Activated T-cell treated with anti-CD3 and anti-CD28 coated beads for 48 hours (primary cell): ENCODE results near the gene MAX.
"Not testable (repeated sequence)": the region's sequence is repeated elsewhere in the genome, so short reads cannot be mapped to it uniquely, and the experiment has no call there.

Experiments
- DNase-seq: peaks from one replicate; pipeline ENCODE4 v3.0.0-alpha.2; 2020; ENCODE audit warnings: low read depth

Gene MAX

DNA sequence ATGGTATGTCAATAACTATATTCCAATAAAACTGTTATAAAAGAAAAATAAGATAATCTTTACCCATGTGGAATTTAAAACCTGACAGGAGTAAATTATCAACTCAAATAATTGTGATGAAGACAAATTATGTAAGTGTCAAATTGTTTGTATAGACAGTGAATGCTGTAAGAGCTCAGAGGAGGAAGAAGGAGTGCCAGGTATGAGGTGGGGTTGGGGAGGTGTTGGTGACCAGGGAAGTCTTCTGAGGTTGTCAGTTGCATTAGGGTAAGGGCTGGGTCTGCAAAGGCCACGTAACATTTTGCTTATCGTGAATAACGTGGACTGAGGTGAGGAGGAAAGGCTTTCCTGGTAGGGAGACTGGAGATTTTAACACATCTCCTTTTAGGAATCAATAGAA, 2.5 kb upstream of the MAX start:
- DNase-seq, result no peak

DNA sequence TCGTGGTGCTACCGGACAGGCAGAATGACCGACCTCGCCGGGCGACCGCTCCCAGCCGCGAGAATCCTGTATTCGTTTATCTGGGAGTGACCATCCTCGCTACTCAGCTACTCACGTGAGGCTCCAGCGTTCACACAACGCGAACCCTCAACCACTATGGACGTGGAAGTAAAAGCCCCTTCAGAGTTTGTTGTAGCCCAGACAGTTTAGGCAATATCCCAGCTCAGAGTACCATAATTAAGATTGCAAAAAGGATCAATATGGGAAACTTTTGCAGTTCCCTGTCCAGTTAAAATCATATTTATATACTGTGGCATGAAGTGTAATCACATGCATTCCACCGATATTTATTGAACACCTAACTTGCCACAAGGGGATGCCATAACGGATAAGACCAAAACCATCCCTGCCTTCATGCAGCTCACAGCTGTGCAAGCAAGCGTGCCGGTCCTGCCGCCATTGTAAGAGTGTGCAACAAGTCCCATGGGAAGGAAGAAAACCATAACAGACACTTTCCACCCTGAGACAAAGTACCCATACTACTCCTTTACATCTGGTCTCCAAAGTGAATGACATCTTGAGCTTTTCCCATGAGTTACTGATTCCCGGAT, 938 bp upstream of the MAX start:
- no peak for DNase-seq

DNA sequence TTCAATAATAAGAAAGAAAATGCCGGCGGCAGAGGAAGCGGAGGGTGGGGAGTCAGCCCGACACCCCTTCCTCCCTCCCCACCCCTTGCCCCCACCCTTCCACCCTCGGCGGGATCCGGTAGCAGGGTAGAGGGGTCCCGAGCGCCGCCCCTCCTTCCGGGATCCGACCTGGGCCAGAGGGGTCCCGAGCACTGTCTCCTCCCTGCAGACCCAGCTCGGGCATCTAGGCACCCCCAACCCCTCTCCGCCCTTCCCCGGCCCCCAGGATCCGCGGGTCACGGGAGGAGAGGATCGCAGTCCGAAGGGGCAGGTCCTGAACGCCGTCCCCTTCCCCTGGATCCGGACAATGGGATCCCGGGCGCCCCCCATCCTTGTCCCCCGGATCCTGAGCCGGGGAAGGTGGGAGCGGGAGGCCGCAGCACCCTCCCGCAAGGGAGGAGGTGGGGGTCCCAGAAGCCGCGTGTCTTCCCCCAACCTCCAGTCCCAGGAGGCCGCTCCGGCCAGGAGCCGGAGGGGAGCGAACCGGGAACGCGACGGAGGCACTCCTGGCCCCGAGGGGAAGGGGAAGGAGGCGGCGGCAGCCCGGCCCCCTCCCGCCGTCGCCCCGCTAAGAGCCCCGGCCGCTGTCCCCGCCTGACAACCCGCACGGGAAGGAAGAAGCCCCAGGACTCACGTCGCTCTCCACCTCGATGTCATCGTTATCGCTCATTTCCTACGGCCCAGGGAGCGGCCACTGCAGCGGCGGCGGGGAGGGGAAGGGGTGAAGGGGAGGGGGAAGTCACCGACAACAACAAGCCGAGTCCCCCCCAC, 481 bp downstream of the MAX start:
- DNase-seq, result peak; percentile 13

DNA sequence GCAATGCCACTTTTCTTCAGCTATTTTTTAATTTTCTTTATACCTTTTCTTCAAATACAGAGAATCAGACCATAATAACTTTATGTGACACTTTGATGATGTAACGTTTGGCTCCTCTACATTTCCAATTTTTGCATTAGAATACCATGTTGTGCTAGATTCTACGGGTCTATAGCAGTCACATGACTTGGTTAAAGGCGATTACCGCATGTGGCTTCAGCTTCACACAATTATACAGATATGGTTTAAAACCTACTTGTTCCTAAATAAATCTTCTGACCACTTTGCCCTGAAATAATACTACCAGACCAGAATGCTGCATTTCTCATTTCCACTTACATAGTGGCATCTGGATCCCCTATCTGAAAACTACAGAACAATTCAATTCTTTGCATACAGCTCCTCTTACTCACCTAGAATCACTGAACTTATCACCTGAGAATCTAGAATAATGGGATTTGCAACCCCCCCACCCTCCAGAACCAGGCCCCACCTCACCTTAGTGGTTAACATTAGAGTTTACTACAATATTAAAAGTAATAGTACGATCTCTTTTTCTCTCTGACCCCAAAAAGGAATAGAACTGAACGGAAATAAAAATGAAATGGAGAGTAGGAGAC, 1.3 kb downstream of the MAX start:
- no peak for DNase-seq

DNA sequence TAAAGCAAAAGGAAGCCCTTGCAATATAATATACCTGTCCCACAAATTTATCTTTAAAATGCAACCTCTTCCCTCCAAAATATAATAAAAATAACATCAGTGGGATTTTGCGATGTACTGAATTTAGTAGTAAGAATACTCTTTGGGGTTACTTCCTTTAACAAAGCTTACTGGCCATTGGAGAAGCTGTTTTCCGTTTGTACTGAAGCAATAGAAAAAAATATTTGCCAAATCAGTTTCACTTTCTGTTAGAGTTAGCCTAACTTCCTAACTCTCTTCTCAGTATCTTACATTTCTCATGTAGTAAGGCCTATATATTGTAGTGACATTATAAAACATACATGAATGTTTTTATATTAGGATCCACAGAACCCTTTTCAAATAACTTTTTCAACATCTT, 3.7 kb downstream of the MAX start:
- DNase-seq, result no peak

DNA sequence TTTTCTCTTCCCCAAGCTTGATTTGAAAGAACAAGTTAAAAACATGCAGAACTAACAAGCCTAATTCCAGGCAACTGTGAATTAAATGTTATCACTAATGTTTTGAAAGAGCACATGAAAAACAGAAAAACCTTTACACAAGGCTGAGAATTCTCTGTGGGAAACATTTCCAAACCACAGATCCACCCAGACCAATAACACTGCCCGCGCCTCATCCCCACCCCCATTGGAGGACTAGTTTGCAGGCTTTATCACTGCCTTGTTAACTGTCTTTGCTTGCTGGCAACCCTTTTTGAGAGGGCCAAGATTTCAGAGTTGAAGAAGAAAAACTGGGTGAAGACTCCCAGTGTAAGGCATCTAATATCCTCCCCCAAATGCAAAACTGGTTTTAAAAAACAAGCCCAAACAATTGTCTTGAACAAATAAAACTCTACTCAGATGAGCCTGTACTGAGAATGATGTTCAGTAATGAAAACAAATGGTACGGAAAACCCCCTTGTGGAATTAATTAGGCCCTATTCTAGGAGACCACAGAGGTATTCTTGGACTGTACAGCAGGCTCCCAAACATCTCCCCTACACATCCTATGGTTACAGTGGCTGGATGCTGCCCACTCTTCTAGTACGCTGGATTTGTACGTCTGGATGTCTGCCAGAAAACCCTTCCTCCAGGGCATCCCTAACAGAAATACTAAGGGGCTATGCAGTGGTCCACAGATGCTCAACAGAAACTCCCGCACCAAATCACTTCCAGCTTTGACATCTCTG, 5.8 kb downstream of the MAX start:
- DNase-seq, result peak; percentile 6

DNA sequence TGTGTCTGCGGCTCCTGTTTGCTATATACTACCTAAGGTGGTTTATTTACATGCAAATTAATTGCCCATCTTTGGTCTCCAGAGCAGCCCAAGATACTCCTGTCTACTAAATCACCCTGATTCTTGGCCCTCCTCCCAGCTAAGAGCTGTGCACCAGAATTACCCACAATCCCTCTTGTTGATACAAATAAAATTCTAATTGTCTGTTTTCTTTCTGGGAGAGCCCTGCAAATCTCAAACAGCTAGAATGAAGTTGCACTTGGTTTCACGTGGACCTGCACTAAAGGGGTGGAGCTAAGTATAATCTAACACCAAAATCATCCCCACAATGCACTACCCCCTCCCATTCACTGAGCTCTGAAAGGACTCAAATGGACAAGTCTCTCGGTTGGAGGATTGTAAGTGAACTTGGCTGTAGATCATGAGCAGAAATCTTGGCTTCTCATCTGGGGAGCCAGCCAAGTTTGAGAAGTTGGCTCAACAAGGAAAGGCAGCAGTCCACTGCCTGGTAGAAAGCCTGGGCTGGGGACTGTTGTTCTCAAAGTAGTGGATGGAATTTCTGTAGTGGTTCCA, 6.6 kb downstream of the MAX start:
- DNase-seq, result no peak

DNA sequence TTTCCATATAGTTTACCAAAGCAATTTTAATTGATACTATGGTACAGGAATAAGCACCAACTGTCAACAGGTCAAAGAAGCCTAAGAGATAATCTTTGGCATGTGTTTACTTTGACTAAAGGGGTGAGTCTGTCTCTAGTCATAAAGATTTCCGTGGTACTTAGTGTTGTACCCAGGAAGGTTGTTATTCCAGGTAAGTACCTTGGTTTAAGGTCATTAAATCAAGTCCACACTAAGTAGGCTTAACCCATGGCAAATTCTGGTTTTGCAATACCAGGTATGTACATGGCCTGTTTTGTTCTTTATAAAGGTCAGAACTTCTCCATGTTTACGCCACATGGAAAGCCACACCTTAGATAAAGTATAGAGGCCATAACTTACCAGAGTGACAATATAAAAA, 10.0 kb downstream of the MAX start:
- DNase-seq, result no peak

DNA sequence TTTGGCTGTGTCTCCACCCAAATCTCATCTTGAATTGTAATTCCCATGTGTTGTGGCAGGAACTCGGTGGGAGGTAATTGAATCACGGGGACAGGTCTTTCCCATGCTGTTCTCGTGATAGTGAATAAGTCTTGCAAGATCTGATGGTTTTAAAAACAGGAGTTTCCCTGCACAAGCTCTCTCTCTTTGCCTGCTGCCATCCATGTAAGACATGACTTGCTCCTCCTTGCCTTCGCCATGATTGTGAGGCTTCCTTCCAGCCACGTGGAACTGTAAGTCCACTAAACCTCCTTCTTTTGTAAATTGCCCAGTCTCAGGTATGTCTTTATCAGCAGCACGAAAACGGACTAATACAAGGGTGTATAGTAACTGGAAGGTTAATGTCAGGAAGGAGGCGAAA, 14.5 kb downstream of the MAX start:
- not testable (repeated sequence) for DNase-seq

DNA sequence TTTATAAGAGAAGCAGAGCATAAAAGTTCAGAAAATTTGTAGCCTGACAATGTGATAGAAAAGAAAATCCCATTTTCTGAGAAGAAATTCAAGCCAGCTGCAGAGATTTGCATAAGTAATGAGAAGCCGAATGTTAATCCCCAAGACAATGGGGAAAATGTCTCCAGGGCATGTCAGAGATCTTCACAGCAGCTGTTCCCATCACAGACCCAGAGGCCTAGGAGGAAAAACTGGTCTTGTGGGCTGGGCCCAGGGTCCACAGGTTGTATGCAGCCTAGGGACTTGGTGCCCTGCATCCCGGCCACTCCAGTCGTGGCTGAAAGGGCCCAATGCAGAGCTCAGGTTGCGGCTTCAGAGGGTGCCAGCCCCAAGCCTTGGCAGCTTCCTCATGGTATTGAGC, 15.6 kb downstream of the MAX start:
- not testable (repeated sequence) for DNase-seq

DNA sequence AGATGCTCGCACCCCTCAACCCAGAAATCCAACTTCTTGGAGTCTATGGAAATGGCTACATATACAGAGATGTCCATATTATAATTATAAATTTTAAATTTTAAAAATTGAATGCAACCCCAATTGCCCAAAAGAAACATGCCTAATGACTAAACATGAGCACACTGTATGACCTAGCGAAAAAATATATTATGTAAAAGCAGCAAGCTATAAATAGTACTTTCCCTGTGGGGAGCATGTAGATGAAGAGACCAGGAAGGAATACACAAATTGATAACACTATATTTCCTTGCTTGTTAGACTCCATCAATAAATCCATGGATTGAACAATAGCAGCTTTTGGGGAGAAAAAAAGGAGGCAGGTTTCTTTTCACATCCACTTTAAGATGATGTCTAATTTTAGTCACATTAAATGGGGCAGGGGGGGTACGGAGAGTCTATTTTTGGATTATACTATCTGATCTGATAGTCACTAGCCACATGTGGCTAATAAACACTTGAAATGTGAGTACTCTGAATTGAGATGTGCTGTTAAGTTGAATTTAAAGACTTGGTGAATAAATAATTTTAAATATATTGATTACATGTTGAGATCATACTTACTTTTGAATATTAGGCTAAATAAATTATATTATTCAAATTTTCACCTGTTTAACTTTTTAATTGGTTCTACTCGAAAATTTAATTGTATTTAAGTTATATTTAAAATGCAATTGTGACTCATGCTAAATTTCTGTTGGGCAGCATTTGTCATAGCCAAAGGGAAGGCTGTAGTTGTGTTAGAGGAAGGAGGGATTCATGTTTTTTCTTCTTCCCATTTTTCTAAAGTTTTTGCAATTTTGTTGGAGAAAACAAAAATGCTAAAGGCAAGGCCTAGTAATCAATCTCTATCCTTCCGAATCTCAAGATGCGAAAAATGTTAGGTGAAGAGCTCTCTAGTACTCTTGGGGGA, 17.5 kb downstream of the MAX start:
- no peak for DNase-seq

DNA sequence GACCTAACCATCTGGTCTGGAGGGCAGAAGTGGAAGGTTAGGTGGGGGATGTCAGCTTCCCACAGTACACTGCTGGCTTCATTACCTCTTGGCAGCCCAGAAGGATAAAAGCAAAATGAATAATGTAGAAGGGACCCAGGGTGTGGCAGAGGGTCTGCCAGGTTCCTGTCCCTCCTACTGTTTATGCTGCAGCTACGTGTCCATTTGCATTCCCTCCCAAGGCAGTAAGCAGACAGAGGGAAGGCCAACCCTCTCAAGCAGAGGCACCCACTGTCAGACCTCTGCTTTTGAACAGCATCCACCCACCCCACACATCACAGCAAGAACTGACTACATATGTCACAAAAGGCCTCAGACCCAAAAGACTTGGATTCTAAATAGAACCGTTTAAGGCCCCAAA, 19.4 kb downstream of the MAX start:
- no peak for DNase-seq

DNA sequence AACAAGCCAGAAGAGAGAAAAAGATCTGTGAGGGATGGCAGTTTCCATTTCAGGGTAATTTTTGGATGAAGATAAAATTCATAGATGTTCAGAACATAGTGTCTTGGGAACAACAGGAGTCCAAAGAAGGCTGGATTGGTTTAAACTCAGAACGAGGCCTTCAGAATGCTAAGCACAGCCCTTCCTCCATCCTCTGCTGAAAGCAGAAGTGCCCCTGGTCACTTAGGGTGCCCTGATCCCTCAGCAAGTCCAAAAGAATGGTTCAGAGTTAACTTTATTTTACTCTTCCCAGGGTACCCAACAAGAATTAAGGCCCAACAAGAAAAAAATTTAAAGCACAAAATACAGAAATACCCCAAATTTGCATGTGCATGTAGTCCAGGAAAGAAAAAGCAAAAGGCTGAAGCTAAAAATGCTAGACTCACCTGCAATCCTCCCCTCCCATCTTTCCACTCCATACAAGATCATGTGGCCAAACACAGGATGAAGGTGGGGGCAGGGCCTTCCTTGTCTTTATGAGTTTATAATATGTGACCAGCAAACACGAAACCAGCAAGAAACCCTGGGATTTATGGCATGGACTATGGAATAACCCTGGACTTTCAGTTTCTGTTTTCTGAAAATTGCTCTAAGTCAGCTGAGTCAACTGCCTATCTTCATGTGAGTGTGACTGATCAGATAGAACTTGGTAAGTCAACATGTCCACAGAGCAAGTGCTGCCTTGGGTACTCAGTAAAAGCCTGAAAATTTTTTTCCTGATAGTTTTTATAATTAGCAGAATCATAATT, 21.2 kb downstream of the MAX start:
- no peak for DNase-seq

DNA sequence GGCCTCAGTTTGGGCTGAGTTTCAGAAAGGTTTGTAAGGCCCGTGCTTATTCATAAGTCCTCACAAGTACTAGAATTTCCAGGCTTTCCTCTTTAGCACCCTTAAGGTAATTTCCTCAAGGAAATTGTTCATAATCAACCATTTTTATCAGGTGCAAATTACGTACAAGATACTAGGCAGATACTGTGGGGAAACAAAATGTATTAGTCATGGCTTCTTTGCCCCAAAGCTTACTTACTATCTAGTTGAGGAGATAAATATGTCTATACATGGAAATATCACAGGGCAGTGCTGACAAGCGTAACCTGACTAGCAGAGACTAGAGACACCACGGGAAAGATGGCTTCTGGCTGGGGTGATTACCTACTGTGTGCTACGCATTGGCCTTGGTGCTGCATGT, 22.5 kb downstream of the MAX start:
- no peak for DNase-seq

DNA sequence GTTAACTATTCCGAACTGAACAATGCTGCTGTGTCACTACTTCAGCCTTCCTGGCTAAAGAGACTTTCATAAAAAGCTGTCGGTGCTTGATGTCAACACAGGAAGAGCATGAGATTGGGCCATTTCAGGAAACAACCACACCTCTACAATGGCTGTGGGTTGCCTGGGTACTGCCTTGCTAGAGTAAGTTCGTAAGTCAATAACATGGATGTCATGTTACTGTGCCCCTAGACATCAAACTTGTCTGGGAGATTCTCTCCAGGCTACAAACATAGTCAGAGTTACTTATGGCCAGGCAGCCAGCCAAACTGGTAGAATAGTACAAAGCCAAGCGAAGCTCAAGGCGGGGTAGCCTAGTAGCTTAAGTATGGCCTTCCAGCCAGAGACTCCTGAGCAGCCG, 23.1 kb downstream of the MAX start:
- DNase-seq, result no peak

DNA sequence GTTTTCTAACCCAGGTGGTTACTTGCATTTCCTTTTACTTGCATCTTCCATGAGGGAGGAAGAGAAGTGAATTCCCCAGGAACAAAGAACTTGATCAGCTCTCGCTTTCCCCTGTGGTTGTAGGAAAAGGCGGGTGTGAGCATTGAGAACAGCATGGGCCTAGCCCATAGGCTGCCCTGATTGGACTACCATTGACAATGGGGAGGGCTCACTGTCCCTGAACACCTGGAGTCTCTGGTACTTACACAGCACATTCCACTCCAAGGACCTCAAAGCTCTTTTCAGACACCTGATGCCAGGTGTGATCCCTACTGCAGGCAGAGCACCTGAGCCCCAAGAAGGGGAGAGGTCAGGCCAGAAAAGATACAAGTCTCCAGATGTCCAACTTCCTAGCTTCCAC, 25.0 kb downstream of the MAX start:
- no peak for DNase-seq

DNA sequence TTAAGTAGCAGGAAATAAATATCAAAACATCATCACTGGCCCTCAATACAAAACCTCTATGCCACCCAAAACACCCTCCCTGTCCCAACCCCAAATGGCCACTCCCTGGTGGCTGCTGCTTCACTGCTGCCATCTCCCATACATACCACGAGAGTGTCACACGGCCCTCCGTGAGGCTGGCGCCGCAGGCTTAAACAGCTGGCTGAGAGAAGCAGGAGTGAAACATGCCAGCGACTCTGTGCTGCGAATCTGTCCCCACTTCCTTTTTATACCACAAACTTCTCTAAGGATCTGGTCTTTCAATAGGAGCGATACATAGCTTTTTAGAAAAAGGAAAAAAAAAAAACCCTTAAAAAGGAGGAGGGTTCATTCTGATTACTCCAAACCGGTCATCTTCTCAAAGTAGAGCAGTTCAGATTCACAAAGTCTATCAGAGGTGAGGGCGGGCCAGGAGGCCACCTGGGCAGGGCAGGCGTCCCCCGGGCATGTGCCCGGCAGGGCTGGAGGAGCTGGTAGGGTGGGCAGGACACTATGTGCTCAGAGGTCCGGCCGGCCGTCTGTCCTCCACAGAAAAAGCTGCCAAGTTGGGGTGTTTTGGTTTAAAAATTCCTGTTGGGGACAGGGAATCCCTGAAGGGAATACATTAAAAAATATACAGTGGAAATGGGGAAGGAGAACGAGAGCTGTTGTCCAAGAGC, 26.5 kb downstream of the MAX start:
- DNase-seq, result no peak

DNA sequence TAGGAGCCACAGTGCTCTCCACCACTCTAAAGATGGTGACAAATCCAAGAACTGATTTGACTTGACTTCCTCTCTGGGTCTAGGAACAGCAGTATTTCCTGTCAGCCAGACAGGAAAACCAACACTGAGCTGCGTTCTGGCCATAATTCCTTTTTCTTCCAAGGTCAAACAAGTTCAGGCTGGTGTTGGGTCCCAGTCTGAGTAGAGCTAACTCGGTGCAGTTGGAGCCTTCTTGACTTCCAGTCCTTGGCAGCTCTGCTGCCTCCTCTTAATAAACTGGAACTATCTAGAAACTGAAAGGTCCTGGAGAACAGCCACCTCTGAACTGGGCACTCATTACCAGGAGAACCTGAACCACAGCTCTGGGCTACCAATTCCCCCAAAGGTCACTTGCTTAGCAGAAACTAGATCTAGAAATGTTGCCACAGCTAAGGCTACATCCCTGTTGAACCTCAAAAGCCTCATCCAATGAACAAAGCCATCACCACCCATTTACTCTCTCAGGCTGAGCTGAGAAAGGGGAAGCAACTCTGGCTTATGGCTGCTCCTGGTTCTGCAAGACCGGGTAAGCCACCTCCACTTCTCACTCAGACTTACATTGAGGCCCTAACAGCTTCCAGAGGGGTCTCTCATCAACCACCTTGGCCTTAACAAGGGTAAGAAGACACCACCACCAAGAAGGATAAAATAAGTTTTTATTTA, 27.7 kb downstream of the MAX start:
- no peak for DNase-seq

DNA sequence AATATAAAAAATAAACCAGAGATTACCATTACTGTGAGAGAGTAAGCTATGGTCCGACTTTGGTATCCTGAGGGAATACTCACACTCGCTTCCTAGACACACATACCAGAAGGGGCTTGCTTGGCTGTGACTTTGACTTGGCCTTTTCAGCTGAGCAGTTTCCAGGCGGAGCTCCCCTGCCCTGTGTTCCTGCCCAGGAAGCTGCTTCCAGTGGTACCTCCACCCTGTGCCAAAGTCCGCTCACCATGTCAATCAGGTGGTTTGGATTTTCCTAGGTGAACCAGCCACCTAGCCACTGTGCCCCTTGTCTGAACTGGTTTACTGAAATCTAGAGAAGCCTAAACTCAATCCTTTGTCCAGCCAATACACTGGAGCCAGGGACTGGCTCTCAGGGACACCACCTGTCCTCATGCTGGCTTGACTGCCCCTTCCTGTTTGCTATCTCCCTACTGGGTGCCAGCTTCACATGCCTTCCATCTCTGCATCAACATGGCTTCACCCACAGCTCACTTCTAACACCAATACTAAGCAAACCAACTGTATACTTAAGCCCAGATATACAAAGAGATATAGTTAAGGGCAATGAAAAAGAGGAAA, 28.6 kb downstream of the MAX start:
- DNase-seq, result no peak
